Measurements from ENCODE around the gene CLDN8.

CLDN8 gene

DNA sequence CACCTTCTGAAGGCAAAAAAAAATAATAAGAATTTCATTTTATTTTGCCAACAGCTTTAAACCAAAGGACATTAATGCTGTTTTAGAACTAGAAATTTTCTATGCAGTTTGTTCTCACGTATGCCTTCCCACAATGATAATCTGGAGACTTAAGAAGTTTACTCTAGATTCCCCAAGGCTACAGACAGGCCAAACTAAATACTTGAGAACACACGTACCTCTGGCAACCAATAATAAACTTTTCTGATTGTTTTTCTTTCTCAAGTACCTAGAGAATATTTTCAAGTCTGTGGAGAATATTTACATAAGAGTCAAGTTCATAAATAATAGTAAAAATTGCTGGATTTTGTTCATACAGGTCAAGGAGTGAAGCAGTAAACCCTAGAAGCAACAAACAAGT is 15.9 kb downstream of the CLDN8 start:
- DNase-seq: no peak

DNA sequence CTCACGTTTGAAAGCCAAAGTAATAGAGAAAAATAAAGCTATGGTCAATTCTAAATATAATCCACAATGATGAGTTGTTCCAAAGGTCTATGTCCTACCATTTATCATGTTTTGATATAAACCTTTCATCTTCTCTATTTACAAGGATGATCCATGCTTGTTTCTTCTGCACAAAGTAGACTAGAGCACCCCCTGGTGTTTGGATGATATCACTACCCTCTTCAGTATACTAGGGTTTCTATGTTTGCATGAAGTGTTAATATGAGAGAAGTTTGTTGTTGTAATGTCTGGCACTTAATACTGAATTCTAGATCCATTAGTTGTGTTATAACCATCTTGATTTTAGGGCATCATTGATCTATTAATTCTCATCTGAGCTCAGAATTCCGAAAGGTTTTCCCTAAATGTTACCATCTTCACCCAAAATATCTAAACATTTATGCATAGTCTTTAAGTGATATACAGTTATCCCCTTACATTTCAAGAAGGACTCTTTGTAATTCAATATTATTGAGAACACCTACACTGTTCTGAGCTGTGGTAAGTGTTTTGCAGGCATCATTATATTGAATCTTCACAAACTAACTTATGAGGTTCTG is 21.1 kb downstream of the CLDN8 start:
- DNase-seq: no peak

DNA sequence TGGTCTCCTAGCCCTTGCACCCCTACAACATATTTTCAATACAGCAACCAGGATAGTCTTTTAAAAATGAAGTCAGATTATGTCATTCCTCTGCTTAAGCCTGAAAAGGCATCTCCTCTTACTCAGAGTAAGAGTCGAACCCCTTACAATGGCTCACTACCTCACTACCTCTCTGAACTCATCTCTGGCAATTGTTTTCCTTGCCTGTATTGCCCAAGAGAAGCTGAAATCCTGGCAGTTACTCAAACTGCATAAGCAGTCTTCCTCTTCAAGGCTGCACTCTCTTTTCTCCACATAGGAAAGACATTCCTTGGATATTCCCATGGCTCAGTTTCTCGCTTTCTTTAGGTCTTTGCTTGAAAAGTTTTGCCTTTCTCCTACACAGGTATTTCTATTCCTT is 22.7 kb downstream of the CLDN8 start:
- no peak for DNase-seq

DNA sequence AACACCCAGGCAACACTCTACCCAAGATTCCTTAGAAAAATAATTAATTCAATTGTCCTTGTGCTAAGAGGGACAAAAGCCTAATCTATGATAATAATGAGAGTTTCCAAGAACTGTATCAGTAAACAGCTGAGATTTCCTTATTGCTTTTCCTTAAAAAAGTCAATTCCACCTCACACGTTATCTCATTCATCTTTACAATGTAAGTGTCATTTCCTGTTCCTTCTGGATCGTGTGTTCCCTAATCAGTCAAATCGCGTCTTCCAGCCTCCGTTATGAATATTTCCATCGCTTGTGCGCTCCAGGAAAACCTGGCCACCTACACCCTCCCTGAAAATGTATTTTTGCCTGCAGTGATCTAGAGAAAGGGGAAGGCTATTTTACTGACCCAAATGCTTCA is 25.3 kb downstream of the CLDN8 start:
- no peak for DNase-seq

DNA sequence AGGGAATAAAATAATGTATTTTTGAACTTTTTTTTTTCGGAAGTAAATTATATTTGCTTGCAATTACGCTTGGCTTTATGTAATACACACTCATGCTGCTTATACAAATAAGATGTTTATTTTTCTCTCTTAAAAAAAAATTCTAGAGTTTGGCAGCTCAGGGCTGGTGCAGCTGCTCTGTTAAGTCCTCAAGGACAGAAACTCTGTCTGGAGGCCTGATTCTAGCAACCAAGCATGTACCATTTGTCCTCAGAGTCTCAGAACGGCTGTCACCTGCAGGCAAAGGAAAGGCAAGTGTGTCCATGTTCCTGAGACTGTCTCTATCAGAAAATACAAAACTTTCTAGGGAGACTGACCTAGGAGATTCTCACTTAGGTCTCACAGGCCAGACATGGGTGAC is 26.1 kb downstream of the CLDN8 start:
- DNase-seq: no peak

DNA sequence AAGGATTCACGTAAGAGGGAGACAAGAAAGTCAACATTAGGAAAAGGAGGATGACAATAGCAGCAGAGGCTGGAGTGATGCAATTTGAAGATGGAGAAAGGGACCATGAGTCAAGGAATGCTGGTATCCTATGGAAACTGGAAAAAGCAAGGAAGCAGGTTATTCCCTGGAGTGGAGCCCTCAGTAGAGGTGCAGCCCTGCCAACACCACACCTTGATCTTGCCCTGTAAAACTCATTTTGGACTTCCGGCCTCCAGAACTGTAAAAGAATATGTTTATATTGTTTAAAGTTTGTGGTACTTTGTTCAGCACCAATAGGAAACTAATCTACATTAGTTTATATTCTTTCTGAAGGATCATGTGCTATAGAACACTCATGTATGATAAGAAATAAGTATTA is 29.7 kb downstream of the CLDN8 start:
- DNase-seq: no peak

DNA sequence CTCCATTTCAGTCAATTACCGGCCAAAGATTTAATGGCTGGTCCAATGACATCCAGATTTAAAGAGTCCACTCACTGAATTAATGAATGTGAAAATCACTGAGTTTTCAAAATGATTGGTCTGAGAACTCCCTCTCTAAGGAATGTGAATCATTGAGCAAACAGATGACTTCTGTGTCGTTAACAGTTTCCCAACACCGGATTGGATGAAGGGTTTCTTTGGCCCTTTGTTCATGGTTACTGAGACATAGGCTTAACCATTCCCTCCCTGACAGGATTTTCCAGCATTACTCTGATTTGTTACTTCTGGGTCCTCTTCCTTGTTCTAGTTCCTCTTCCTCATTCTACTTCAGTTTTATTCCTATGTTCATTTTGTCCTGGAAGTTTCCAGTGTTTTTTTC is 47.8 kb downstream of the CLDN8 start:
- no peak for DNase-seq

DNA sequence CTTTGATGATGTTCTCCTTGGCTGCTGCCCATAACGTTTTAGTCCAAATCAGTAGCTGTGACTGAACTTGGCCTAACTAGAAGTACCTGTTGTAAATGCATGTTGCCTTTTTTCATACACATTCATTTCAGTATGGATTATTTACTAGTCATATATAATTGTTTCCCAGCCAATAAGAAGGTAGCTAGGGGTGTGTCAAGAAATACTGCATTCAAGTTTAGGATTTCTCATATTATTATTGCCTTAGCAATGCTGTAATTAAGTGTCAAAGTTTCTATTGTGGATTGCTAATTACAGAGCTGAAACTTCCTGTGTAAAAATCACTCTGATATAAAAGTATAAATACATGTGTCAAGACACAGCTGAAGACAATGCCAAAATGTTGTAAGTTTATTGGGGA is 49.2 kb downstream of the CLDN8 start, which contains the start of gene CLDN17:
Gene CLDN17 (minus strand): TSS at position 101 of the 400 bp plus-strand sequence. CDS start 188 bp downstream, outside the sequence.
- DNase-seq: no peak

DNA sequence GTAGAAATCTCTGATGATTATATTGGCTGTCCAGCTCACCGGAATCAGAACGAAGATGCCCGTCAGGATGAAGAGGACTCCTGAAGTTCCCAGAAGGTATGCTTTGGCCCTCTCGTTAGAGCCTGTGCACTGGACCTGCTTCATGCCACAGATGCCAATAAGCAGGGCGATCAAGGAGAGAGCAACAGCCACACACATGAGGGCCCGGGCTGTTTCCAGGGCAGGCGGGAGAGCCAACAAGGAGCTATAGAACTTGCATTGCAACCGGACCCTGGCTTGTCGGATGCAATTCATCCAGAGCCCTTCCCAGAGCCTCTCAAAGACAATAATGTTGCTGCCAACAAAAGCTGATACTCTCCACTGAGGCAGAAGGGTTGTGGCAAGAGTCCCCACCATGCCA is 49.7 kb downstream of the CLDN8 start:
- DNase-seq: no peak

DNA sequence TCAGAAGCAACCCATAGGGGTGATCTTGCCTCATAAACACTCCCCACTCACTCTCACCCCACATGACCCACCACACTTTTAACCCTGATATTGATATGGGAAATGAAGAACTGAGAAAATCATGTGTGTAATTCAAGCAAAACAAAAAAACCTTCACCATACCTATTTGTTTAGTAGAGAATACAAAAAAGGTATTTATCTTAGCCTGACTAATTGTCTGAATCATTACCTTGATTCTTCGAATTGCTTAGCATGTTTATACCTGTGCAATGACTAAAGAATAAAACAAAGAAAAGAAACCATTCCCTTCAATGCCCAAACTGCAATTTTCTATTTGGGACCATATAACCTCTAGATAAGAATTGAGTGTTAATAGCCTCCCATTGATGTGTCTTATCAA is 51.1 kb downstream of the CLDN8 start:
- DNase-seq: no peak

All from SIG-M5 (cell line).